Measurements from ENCODE around the gene TSHZ2.

TSHZ2 gene

GRCh38 chr20:53163486-53163885 lies 191.3 kb downstream of the TSHZ2 start:
- DNase-seq (ENCODE audit: insufficient read length, low spot score) (no peak), FAIRE-seq (no peak)
- TF ChIP-seq CTCF (IDR thresholded peaks at IDR 0.05; ENCODE audit: insufficient read depth, missing control alignments), result no peak

GRCh38 chr20:53164072-53164471 lies 191.9 kb downstream of the TSHZ2 start:
- no peak for FAIRE-seq
- no peak for DNase-seq (ENCODE audit: insufficient read length, low spot score)
- no peak for TF ChIP-seq CTCF (IDR thresholded peaks at IDR 0.05; ENCODE audit: insufficient read depth, missing control alignments)

- FAIRE-seq (no peak), DNase-seq (ENCODE audit: insufficient read length, low spot score) (no peak)
- no peak for TF ChIP-seq CTCF (IDR thresholded peaks at IDR 0.05; ENCODE audit: insufficient read depth, missing control alignments)
These were observed 193.3 kb downstream of the TSHZ2 start for GRCh38 chr20:53165452-53165851.

GRCh38 chr20:53168491-53168890 lies 196.3 kb downstream of the TSHZ2 start:
- DNase-seq (ENCODE audit: insufficient read length, low spot score), result no peak
- TF ChIP-seq CTCF (IDR thresholded peaks at IDR 0.05; ENCODE audit: insufficient read depth, missing control alignments), result no peak
- no peak for FAIRE-seq

- no peak for TF ChIP-seq CTCF (IDR thresholded peaks at IDR 0.05; ENCODE audit: insufficient read depth, missing control alignments)
- DNase-seq (ENCODE audit: insufficient read length, low spot score), result no peak
- FAIRE-seq, result no peak
These were observed 198.0 kb downstream of the TSHZ2 start for GRCh38 chr20:53170196-53170595.

- no peak for TF ChIP-seq CTCF (IDR thresholded peaks at IDR 0.05; ENCODE audit: insufficient read depth, missing control alignments)
- FAIRE-seq, result no peak
- no peak for DNase-seq (ENCODE audit: insufficient read length, low spot score)
These were observed 198.9 kb downstream of the TSHZ2 start for GRCh38 chr20:53171065-53171464.

- FAIRE-seq, result no peak
- DNase-seq (ENCODE audit: insufficient read length, low spot score), result no peak
These were observed 202.3 kb downstream of the TSHZ2 start for GRCh38 chr20:53174454-53174853.

More at GRCh38 chr20:53174454-53174853, 202.3 kb downstream of the TSHZ2 start:
- no peak for TF ChIP-seq CTCF (IDR thresholded peaks at IDR 0.05; ENCODE audit: insufficient read depth, missing control alignments)
